ENCODE measurements around the gene ING5. TPM values are rescaled to one million over a fixed set of nuclear protein-coding genes. Genes with fewer than 3 reads are reported as not detected.

ING5 gene
- total RNA-seq, 1 experiment from 2014 or later = 39.8 TPM

GRCh38 chr2:241772063-241772499, 70.2 kb downstream of the ING5 start:
- no peak for DNase-seq (ENCODE audit: low read depth, low spot score)

GRCh38 chr2:241773511-241774418, 71.9 kb downstream of the ING5 start:
- TF ChIP-seq POLR2AphosphoS5 (IDR thresholded peaks at IDR 0.05; ENCODE audit: low read depth, low read length) (no peak), CTCF (IDR thresholded peaks at IDR 0.05) (no peak), TCF7L2 (IDR thresholded peaks at IDR 0.05; ENCODE audit: low read depth, low read length) (no peak), SIN3A (IDR thresholded peaks at IDR 0.05; ENCODE audit: borderline replicate concordance, insufficient read depth, low read depth, low read length) (no peak)
- in situ Hi-C loops (cut with HindIII; ENCODE audit: low pct_unique_long_range_greater_than_20kb, low sequenced_read_pairs) (no loop called here), intact Hi-C loops (cut with micrococcal nuclease; ENCODE audit: unreplicated experiment) (no loop called here)
- no peaks in the 10 kb centered on the region for H3K27me3 ChIP-seq (ENCODE audit: control insufficient read depth, insufficient read depth, low read length)
- DNase-seq (ENCODE audit: low read depth, low spot score) = no peak
- H3K36me3 ChIP-seq (ENCODE audit: control insufficient read depth, insufficient read depth, low read length) = no peaks in the 10 kb centered on the region
- POLR2A ChIA-PET = no interaction called here
- peaks cover 32% of the 10 kb centered on the region for H3K4me1 ChIP-seq (ENCODE audit: control insufficient read depth, insufficient read depth, low read length)
- no peak overlapping the region; the same call in 1 of the 2 replicates for H3K27ac ChIP-seq (ENCODE audit: low read length)
- CTCF ChIA-PET = interaction anchor here (0.5 kb wide), 1 partner anchor 13 kb away, joined by 4 read pairs; no protein-coding TSS in a partner anchor
- BruUV-seq (replicated peaks) = no TSS peak
- H3K9me3 ChIP-seq (ENCODE audit: control insufficient read depth, insufficient read depth, low read depth, low read length) = no peaks in the 10 kb centered on the region
- peak; percentile 7 for ATAC-seq
- no peak overlapping the region for H3K4me3 ChIP-seq (ENCODE audit: low read depth in 2 of 2, low read length in 2 of 2)

More at GRCh38 chr2:241772063-241772499, 70.2 kb downstream of the ING5 start:
- H3K27me3 ChIP-seq (ENCODE audit: control insufficient read depth, insufficient read depth, low read length) = no peaks in the 10 kb centered on the region
- H3K4me3 ChIP-seq (ENCODE audit: low read depth in 2 of 2, low read length in 2 of 2) = no peak overlapping the region
- H3K36me3 ChIP-seq (ENCODE audit: control insufficient read depth, insufficient read depth, low read length) = no peaks in the 10 kb centered on the region
- ATAC-seq = no peak
- no peak overlapping the region for H3K27ac ChIP-seq (ENCODE audit: low read length)
- no peaks in the 10 kb centered on the region for H3K9me3 ChIP-seq (ENCODE audit: control insufficient read depth, insufficient read depth, low read depth, low read length)
- no peak for TF ChIP-seq SIN3A (IDR thresholded peaks at IDR 0.05; ENCODE audit: borderline replicate concordance, insufficient read depth, low read depth, low read length)
- intact Hi-C loops (cut with micrococcal nuclease; ENCODE audit: unreplicated experiment) = no loop called here
- ChIA-PET CTCF (no interaction called here), POLR2A (no interaction called here)
- BruUV-seq (replicated peaks) = TSS peak; percentile 56
- peaks cover 28% of the 10 kb centered on the region for H3K4me1 ChIP-seq (ENCODE audit: control insufficient read depth, insufficient read depth, low read length)
- in situ Hi-C loops (cut with HindIII; ENCODE audit: low pct_unique_long_range_greater_than_20kb, low sequenced_read_pairs) = no loop called here

- Histone ChIP-seq H3K36me3 (ENCODE audit: control insufficient read depth, insufficient read depth, low read length) (no peaks in the 10 kb centered on the region), H3K4me3 (ENCODE audit: low read depth in 2 of 2, low read length in 2 of 2) (no peak overlapping the region), H3K9me3 (ENCODE audit: control insufficient read depth, insufficient read depth, low read depth, low read length) (no peaks in the 10 kb centered on the region), H3K4me1 (ENCODE audit: control insufficient read depth, insufficient read depth, low read length) (peaks cover 32% of the 10 kb centered on the region), H3K27me3 (ENCODE audit: control insufficient read depth, insufficient read depth, low read length) (no peaks in the 10 kb centered on the region), H3K27ac (ENCODE audit: low read length) (peak overlapping the region; percentile 44)
- BruUV-seq (replicated peaks) = no TSS peak
- CTCF ChIA-PET = no interaction called here
- in situ Hi-C loops (cut with HindIII; ENCODE audit: low pct_unique_long_range_greater_than_20kb, low sequenced_read_pairs) = no loop called here
- intact Hi-C loops (cut with micrococcal nuclease; ENCODE audit: unreplicated experiment) = no loop called here
- ATAC-seq (peak; percentile 39), DNase-seq (ENCODE audit: low read depth, low spot score) (no peak)
- POLR2A ChIA-PET = no interaction called here
- TF ChIP-seq TCF7L2 (IDR thresholded peaks at IDR 0.05; ENCODE audit: low read depth, low read length) (no peak), CTCF (IDR thresholded peaks at IDR 0.05) (no peak), POLR2AphosphoS5 (IDR thresholded peaks at IDR 0.05; ENCODE audit: low read depth, low read length) (no peak), SIN3A (IDR thresholded peaks at IDR 0.05; ENCODE audit: borderline replicate concordance, insufficient read depth, low read depth, low read length) (no peak)
- TF ChIP-seq, protein P1, sequence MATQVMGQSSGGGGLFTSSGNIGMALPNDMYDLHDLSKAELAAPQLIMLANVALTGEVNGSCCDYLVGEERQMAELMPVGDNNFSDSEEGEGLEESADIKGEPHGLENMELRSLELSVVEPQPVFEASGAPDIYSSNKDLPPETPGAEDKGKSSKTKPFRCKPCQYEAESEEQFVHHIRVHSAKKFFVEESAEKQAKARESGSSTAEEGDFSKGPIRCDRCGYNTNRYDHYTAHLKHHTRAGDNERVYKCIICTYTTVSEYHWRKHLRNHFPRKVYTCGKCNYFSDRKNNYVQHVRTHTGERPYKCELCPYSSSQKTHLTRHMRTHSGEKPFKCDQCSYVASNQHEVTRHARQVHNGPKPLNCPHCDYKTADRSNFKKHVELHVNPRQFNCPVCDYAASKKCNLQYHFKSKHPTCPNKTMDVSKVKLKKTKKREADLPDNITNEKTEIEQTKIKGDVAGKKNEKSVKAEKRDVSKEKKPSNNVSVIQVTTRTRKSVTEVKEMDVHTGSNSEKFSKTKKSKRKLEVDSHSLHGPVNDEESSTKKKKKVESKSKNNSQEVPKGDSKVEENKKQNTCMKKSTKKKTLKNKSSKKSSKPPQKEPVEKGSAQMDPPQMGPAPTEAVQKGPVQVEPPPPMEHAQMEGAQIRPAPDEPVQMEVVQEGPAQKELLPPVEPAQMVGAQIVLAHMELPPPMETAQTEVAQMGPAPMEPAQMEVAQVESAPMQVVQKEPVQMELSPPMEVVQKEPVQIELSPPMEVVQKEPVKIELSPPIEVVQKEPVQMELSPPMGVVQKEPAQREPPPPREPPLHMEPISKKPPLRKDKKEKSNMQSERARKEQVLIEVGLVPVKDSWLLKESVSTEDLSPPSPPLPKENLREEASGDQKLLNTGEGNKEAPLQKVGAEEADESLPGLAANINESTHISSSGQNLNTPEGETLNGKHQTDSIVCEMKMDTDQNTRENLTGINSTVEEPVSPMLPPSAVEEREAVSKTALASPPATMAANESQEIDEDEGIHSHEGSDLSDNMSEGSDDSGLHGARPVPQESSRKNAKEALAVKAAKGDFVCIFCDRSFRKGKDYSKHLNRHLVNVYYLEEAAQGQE (IDR thresholded peaks at IDR 0.05; ENCODE audit: insufficient read depth in 1 of 2, low read depth in 2 of 2, low read length in 1 of 2) = no peak
These were observed 72.8 kb downstream of the ING5 start for GRCh38 chr2:241774419-241775222.

Measured in Panc1 (cell line).